Measurements from ENCODE around the gene COL4A3.
"Not testable (repeated sequence)": the region's sequence is repeated elsewhere in the genome, so short reads cannot be mapped to it uniquely, and the experiment has no call there.

The COL4A3 gene

GRCh38 chr2:227154986-227155774 is 9.2 kb upstream of the COL4A3 start:
- DNase-seq (ENCODE audit: low spot score), result no peak

DNA sequence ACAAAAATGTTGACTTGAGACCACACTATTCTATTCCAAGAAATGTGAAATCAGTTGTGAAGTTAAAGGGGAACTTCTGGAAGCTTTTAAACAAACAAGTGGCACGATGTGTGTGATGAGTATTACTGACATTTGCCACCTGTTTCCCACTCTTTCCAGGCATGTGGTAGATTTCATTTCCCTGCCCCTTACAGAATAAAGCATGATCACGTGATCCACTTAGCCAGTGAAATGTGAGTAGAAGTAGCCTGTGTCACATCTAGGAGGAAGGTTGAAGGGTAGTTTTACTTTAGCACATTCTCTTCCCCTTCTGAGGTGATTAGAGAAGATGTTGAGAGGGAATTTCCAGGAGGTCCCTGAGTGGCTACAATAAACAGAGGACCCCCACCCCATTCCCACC is 4.3 kb upstream of the COL4A3 start:
- no peak for DNase-seq (ENCODE audit: low spot score)

- DNase-seq (ENCODE audit: low spot score), result no peak
These were observed 2.5 kb upstream of the COL4A3 start for GRCh38 chr2:227161947-227162346.

GRCh38 chr2:227163485-227163997 is 883 bp upstream of the COL4A3 start:
- DNase-seq (ENCODE audit: low spot score), result no peak

GRCh38 chr2:227164763-227165291 is 403 bp downstream of the COL4A3 start:
- no peak for DNase-seq (ENCODE audit: low spot score)

- not testable (repeated sequence) for DNase-seq (ENCODE audit: low spot score)
These were observed 7.4 kb downstream of the COL4A3 start for GRCh38 chr2:227171779-227172178.

DNA sequence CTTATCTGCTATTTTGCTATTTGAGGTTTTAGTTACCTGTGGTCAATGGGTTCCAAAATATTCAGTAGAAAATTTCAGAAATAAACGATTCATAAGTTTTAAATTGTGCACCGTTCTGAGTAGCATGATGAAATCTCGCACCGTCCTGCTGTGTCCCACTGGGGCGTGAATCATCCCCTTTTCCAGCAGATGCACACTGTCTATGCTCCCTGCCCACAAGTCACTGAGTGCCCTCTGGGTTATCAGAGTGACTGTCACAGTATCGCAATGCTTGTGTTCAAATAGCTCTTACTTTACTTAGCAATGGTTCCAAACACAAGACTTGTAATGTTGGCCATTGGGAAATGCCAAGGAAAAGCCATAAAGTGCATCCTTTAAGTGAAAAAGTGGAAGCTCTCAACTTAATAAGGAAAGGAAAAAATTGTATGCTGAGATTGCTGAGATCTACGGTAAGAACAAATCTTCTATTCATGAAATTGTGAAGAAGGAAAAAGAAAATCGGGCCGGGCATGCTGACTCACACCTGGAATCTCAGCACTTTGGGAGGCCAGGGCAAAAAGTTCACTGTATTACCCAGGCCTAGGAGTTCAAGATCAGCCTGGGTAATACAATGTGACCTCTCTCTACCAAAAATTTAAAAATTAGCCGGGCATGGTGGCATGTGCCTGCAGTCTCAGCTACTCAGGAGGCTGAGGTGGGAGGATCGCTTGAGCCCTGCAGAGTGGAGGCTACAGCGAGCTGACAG is 13.3 kb downstream of the COL4A3 start:
- no peak for DNase-seq (ENCODE audit: low spot score)

DNA sequence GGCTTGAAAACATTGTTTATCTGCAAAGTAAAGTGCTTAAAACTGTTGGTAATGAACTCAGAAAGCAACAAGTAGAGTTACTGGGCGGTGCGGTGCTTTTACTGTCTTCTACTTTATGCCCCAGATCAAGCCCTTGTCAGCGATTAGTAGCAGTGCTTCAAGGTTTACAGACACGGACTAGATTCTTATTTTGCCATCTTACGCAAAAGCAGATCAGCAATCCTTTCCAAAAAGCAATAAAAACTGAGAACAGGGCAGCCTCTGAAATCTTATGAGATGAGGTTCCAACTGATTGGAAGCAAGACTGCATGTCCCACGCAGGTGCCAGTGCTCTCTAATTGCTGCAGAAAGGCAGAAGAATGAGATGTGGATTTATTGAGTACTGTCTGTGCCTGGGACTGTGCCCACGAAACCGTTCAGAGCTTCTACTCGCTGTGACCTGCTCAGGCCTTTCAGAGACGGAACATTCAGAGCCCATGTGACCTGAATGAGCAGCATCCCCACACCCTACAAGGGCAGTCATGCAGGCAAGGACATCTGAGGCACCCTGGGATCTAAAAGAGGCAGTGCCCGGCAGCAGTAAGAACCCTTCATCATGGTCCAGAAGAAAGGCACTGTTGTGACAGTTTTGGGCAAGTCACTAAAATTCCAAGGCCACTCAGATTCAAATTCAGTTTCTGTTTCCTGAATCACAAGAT is 15.7 kb downstream of the COL4A3 start:
- DNase-seq (ENCODE audit: low spot score), result no peak

DNA sequence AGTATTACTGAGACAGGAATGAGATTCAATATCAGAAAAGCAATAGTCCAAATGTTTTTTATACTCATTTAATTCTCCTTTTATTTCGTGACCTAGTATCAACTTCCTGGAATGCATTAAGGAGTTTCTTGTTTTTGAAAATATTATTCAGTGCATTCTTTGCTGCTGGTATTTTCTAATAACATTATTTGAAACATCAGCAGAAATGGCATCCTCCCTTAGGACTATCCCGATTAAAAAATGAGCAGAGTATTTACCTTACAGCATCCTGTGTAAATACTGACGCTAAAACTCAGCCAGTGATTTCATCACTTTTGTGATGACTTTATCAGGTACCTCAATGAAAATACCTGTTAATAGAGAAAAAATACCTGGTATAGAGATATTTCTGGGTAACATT is 16.3 kb downstream of the COL4A3 start:
- DNase-seq (ENCODE audit: low spot score), result no peak

GRCh38 chr2:227182765-227183164 is 18.3 kb downstream of the COL4A3 start:
- no peak for DNase-seq (ENCODE audit: low spot score)

DNA sequence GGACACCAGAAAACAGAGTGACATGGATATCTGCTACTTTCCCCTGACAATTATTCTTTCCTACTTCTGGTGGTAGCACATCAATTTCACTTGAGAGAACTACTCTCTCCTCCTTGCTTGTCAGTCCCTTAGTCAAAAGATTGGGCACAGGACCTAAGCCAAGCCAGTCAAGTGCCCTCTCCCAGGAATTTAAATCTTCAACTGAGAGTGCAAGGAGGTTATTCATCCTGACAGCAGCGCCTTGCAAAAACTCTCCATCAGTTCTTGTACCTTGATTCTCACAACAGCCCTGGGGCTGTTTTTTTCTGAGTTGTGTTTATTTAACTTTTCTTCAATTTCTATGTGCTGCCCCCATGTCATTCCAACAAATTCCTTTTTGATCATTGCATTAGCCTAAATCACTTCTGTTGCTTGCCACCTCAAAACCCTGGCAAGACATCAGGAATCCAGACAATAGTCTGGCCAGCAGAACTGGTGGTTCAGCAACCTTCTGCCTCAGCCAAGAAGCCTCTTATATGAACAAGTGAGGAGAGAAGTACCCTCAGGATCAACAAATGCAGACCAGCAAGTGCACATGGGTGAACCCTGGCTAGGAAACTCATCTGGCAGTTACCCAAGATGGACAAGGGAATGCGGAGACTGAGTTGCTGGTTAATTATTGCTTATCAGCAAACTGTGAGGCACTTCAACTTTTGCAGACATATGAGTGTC is 19.4 kb downstream of the COL4A3 start:
- no peak for DNase-seq (ENCODE audit: low spot score)

- no peak for DNase-seq (ENCODE audit: low spot score)
These were observed 21.3 kb downstream of the COL4A3 start for GRCh38 chr2:227185615-227186232.

DNA sequence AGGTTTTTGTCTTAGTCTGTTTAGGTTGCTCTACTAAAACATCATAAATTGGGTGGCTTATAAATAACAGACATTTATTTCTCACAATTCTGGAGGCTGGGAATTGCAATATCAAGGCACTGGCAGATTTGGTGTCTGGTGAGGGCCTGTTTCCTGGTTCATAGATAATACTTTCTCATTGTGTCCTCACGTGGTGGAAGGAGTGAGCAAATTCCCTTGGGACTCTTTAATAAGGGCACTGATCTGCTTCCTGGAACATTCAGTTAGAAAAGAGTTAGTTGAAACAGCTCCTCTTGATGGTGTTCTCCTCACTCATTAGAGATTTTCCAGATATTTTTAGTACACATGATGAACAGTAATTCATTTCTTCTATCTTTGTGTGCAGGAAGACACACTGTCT is 22.3 kb downstream of the COL4A3 start:
- no peak for DNase-seq (ENCODE audit: low spot score)

GRCh38 chr2:227188292-227188691 is 23.9 kb downstream of the COL4A3 start:
- DNase-seq (ENCODE audit: low spot score), result no peak

DNA sequence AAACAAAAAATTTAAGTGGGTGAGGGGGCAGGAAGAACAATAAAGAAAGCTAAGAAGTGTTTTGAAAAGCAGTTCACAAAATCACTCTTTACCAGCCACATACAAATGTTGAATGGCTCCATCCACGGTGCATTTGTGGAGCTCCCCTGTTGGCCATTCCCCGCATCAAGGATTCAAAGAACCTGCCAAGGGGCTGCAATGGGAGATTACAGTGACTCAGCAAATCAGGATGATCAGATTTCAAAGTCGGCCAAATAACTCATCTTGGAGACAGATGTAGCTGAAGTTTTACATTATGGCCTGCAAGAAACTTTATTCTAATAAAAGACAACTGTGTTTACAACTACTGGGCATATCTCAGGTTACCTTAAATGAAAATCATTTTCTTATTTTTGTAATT is 26.9 kb downstream of the COL4A3 start:
- DNase-seq (ENCODE audit: low spot score), result no peak

DNA sequence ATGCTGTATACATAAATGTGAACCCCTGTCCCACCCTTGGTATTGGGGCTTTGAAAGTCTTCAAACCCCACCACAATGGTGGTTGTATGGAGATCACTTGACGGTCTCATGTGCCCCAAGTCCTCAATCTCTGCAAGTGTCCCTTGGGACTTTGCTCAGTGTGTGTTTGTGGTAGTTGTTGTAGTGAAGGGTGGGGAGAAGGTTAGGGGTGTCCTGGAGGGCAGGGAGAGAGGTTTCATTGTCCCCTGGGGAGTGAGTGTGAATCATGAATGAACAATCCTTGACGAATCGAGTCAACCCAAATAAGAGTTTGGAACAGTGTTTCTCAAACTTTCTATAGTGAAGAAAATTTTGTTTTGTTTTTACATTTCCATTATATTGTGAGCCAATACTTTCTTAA is 28.1 kb downstream of the COL4A3 start:
- no peak for DNase-seq (ENCODE audit: low spot score)

DNA sequence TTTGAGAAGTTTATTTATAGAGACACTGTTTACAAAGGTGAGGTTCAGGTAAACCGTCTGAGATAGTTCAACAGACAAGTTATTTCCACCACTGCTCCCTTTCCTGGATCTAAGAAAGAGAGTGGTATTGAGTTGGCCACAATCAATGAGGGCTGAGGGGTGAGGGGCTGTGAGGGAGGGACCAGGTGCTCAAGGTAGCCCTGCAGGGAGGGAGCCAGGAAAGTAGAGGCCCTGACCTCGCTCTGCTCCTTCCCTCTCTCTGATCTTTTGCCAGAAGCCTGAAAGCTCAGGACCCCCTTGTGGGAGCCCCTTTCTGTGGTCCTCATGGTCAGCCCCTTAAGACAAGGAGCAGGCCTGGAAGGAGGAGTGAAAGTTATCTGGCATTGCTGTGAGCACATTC is 29.8 kb downstream of the COL4A3 start:
- no peak for DNase-seq (ENCODE audit: low spot score)

- no peak for DNase-seq (ENCODE audit: low spot score)
These were observed 34.4 kb downstream of the COL4A3 start for GRCh38 chr2:227198866-227199265.

DNA sequence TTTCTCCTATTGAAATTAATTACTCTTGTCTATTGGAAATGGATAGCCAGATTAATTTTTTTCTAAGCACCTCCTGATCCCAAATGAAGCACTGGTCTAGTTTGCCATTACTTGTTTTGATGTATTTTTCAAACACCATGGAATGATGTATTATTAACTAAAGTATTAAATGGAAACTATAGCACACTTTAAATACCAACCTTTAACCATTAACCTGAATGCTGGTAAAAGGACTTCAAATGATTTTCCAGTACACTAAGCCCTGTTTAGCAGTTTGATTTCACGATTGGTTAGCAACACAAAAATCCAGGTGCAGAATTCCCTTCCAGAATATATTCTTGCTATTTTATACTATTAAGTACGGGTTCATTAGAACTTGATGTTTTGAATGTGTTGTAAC is 37.3 kb downstream of the COL4A3 start:
- DNase-seq (ENCODE audit: low spot score), result no peak

DNA sequence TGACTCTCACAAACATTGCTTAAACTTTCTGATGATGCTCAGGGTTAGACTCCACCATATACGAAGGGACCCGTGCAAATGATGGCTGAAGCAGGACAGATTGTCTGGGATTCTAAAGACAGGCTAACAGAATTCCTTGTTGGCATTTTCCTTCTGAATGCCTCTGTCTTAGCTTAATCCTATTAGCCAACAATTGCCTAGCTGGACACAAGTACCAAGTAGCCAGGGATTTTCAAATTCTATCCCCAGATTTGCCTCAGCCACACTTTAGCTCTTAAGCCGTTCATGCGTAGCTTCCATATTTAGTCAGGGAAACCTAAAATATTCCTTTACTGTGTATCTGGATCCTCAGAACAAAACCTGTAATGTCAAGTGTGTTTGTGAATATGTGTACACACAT is 40.0 kb downstream of the COL4A3 start:
- no peak for DNase-seq (ENCODE audit: low spot score)

DNA sequence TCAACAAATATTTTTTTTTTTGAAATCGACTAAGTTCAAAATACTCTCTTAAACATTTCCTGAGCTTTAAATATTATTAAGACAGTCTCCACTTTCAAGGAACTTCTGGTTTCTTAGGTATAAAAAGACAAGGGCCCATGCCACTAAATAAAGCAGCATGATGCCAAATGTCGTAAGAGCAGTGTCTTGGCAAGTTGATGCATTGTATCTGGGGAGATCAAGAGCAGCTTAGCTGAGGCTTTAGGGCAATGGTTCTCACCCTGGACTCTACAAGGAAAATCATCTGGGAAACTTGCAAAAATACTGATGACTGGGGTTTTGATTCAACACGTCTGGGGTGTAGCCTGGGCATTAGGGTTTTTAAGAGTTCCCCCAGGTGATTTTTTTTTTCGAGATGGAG is 41.3 kb downstream of the COL4A3 start:
- DNase-seq (ENCODE audit: low spot score), result no peak

Measured in hematopoietic multipotent progenitor cell treated with erythropoietin and hydrocortisone succinate and interleukin-3 and kit ligand, for 15 days (in vitro differentiated cells).